ENCODE results near the gene ABCC3.
"Not testable (repeated sequence)": the region's sequence is repeated elsewhere in the genome, so short reads cannot be mapped to it uniquely, and the experiment has no call there.

ABCC3 gene

GRCh38 chr17:50672071-50672470 lies 37.4 kb downstream of the ABCC3 start:
- DNase-seq: no peak

- no peak for DNase-seq
These were observed 38.3 kb downstream of the ABCC3 start for GRCh38 chr17:50672831-50673551.

- DNase-seq: no peak
These were observed 40.5 kb downstream of the ABCC3 start for GRCh38 chr17:50675190-50675589.

GRCh38 chr17:50675627-50676026 lies 40.9 kb downstream of the ABCC3 start:
- DNase-seq: no peak

- no peak for DNase-seq
These were observed 41.6 kb downstream of the ABCC3 start for GRCh38 chr17:50676065-50676975.

GRCh38 chr17:50677851-50678375 lies 43.2 kb downstream of the ABCC3 start:
- no peak for DNase-seq

- no peak for DNase-seq
These were observed 44.4 kb downstream of the ABCC3 start for GRCh38 chr17:50679008-50679544.

GRCh38 chr17:50680126-50680525 lies 45.4 kb downstream of the ABCC3 start:
- DNase-seq: no peak

GRCh38 chr17:50680543-50681262 lies 46.0 kb downstream of the ABCC3 start:
- not testable (repeated sequence) for DNase-seq

GRCh38 chr17:50681263-50682200 lies 46.9 kb downstream of the ABCC3 start:
- DNase-seq: no peak

- no peak for DNase-seq
These were observed 47.8 kb downstream of the ABCC3 start for GRCh38 chr17:50682441-50682840.

- no peak for DNase-seq
These were observed 48.3 kb downstream of the ABCC3 start for GRCh38 chr17:50682938-50683337.

- DNase-seq: no peak
These were observed 49.0 kb downstream of the ABCC3 start for GRCh38 chr17:50683434-50684287.

GRCh38 chr17:50684288-50684611 lies 49.6 kb downstream of the ABCC3 start:
- DNase-seq: no peak

GRCh38 chr17:50684612-50685333 lies 50.1 kb downstream of the ABCC3 start:
- no peak for DNase-seq

- no peak for DNase-seq
These were observed 50.6 kb downstream of the ABCC3 start for GRCh38 chr17:50685334-50685665.

- DNase-seq: no peak
These were observed 51.2 kb downstream of the ABCC3 start for GRCh38 chr17:50685691-50686493.

GRCh38 chr17:50686494-50687199 lies 52.0 kb downstream of the ABCC3 start:
- DNase-seq: no peak

All from NCI-H1105 (cell line).